Stimulated activated CD4-positive, alpha-beta T cell treated with anti-CD3 and anti-CD28 coated beads, Interleukin-2, amount 100 ng/mL, for 48 hours (primary cell): ENCODE measurements around the gene NUFIP1.
"Not testable (repeated sequence)": the region's sequence is repeated elsewhere in the genome, so short reads cannot be mapped to it uniquely, and the experiment has no call there.

ENCODE experiments used
- DNase-seq, 2 donors: peaks; one replicate each; pipeline ENCODE4 v3.0.0-alpha.2; 2020

NUFIP1 gene

GRCh38 chr13:44969551-44970484, 19.5 kb downstream of the NUFIP1 start:
- DNase-seq, result no peak

GRCh38 chr13:44968434-44968815, 20.8 kb downstream of the NUFIP1 start:
- DNase-seq, result no peak

GRCh38 chr13:44967704-44968433, 21.4 kb downstream of the NUFIP1 start:
- DNase-seq, result no peak

- no peak for DNase-seq
These were observed 27.3 kb downstream of the NUFIP1 start for GRCh38 chr13:44961997-44962396.

GRCh38 chr13:44955406-44955805, 33.9 kb downstream of the NUFIP1 start:
- DNase-seq, result no peak

- no peak for DNase-seq
These were observed 35.0 kb downstream of the NUFIP1 start for GRCh38 chr13:44954224-44954623.

- no peak for DNase-seq
These were observed 36.6 kb downstream of the NUFIP1 start for GRCh38 chr13:44952671-44953070.

GRCh38 chr13:44951184-44951583, 38.1 kb downstream of the NUFIP1 start:
- DNase-seq, result no peak

- DNase-seq, result not testable (repeated sequence)
These were observed 45.9 kb downstream of the NUFIP1 start for GRCh38 chr13:44943411-44943810.

GRCh38 chr13:44938854-44939253, 50.4 kb downstream of the NUFIP1 start:
- DNase-seq, result no peak

GRCh38 chr13:44936246-44936645, 53.0 kb downstream of the NUFIP1 start:
- DNase-seq, result no peak

- DNase-seq, result no peak
These were observed 54.5 kb downstream of the NUFIP1 start for GRCh38 chr13:44934724-44935123.

GRCh38 chr13:44932850-44933251, 56.4 kb downstream of the NUFIP1 start:
- DNase-seq, result no peak

GRCh38 chr13:44932171-44932849, 57.0 kb downstream of the NUFIP1 start:
- no peak for DNase-seq

- DNase-seq, result no peak
These were observed 58.2 kb downstream of the NUFIP1 start for GRCh38 chr13:44930963-44931623.

GRCh38 chr13:44930280-44930679, 59.0 kb downstream of the NUFIP1 start:
- DNase-seq, result no peak

- DNase-seq, result no peak
These were observed 59.6 kb downstream of the NUFIP1 start for GRCh38 chr13:44929692-44930091.

GRCh38 chr13:44927968-44928367, 61.3 kb downstream of the NUFIP1 start:
- DNase-seq, result no peak

GRCh38 chr13:44921931-44922758, 67.1 kb downstream of the NUFIP1 start:
- no peak for DNase-seq

GRCh38 chr13:44921246-44921877, 67.9 kb downstream of the NUFIP1 start:
- DNase-seq, result no peak

- no peak for DNase-seq
These were observed 69.3 kb downstream of the NUFIP1 start for GRCh38 chr13:44920013-44920412.
